GM18909 (cell line): Measurements from ENCODE around the gene SPTBN1.

Experiments used
- ATAC-seq: cut with Tn5 transposase; IDR thresholded peaks from one replicate; pipeline ENCODE4 v1.9.1; 2021; ENCODE audit warnings: mild to moderate bottlenecking; ENCODE audit not compliant: unreplicated experiment, poor library complexity

SPTBN1 gene

GRCh38 chr2:54710216-54710615 lies 254.1 kb downstream of the SPTBN1 start:
- no peak for ATAC-seq

- ATAC-seq, result no peak
These were observed 256.4 kb downstream of the SPTBN1 start for GRCh38 chr2:54712516-54712915.

- no peak for ATAC-seq
These were observed 258.9 kb downstream of the SPTBN1 start for GRCh38 chr2:54714996-54715395.

GRCh38 chr2:54716375-54716774 lies 260.2 kb downstream of the SPTBN1 start:
- no peak for ATAC-seq

- no peak for ATAC-seq
These were observed 264.4 kb downstream of the SPTBN1 start for GRCh38 chr2:54720563-54720962.
